PC-3 (cell line): ENCODE results near the gene FTL. TPM values are rescaled to one million over a fixed set of nuclear protein-coding genes. Genes with fewer than 3 reads are reported as not detected.

Experiments
- ATAC-seq: fragments of 200-7000 bp; cut with Tn5 transposase; 2 replicates; pipeline ENCODE4 v1.9.1; 2020; ENCODE audit warnings: mild to moderate bottlenecking, moderate library complexity
- BruUV-seq: library from RNA; stranded (reverse); fragments of 400-500 nt; replicated peaks from 2 replicates; lab custom pipeline; 2021; lab: Mats Ljungman, UMichigan
- CTCF ChIA-PET: fragments of 300-600 bp; sonication (Branson Sonifier 250); formaldehyde crosslinking; loops from one replicate; lab custom pipeline; 2022; ENCODE audit warnings: antibody characterized with exemption; lab: Charles Lee
- POLR2A ChIA-PET: fragments of 300-600 bp; sonication (Branson Sonifier 250); formaldehyde crosslinking; loops from one replicate; lab custom pipeline; 2022; ENCODE audit warnings: antibody characterized with exemption; ENCODE audit not compliant: unreplicated experiment; lab: Charles Lee
- DNase-seq: peaks from one replicate; pipeline ENCODE4 v3.0.0-alpha.2; 2015
- H2AFZ ChIP-seq: fragments of 300-600 bp; sonication (generic); 2 replicates; pipeline ENCODE4 v1.6.0; 2016; ENCODE audit warnings: antibody characterized with exemption, low read length
- H3F3A ChIP-seq: fragments of 300-600 bp; sonication (generic); one replicate; pipeline ENCODE4 v1.6.0; 2017; ENCODE audit warnings: antibody characterized with exemption, low read length, control low read depth, mild to moderate bottlenecking; ENCODE audit not compliant: unreplicated experiment
- H3K27ac ChIP-seq: fragments of 300-600 bp; sonication (generic); 2 replicates; pipeline ENCODE4 v1.5.1; 2016; ENCODE audit warnings: mild to moderate bottlenecking, low read length
- H3K27me3 ChIP-seq: fragments of 300-600 bp; sonication (generic); 2 replicates; pipeline ENCODE4 v1.6.1; 2016; ENCODE audit warnings: low read length, mixed read lengths
- H3K36me3 ChIP-seq: fragments of 300-600 bp; sonication (generic); 2 replicates; pipeline ENCODE4 v1.6.1; 2016; ENCODE audit warnings: low read depth, mixed run types, low read length, mixed read lengths
- H3K4me1 ChIP-seq: fragments of 300-600 bp; sonication (generic); 2 replicates; pipeline ENCODE4 v1.5.1; 2016; ENCODE audit warnings: low read length; ENCODE audit not compliant: insufficient read depth
- H3K4me2 ChIP-seq: fragments of 300-600 bp; sonication (generic); 2 replicates; pipeline ENCODE4 v1.6.0; 2016; ENCODE audit warnings: low read length
- H3K4me3 ChIP-seq: fragments of 300-600 bp; sonication (generic); 2 replicates; pipeline ENCODE4 v1.5.1; 2016; ENCODE audit warnings: mild to moderate bottlenecking, low read length, mixed read lengths
- H3K79me2 ChIP-seq: fragments of 300-600 bp; sonication (generic); 2 replicates; pipeline ENCODE4 v1.6.1; 2017; ENCODE audit warnings: low read length, mixed read lengths
- H3K9ac ChIP-seq: fragments of 300-600 bp; sonication (generic); 2 replicates; pipeline ENCODE4 v1.6.0; 2016; ENCODE audit warnings: mild to moderate bottlenecking, low read length
- H3K9me2 ChIP-seq: fragments of 300-600 bp; sonication (generic); replicated peaks from 2 replicates; pipeline ENCODE4 v1.6.1; 2016; ENCODE audit warnings: mixed run types, low read length, mixed read lengths
- H3K9me3 ChIP-seq: fragments of 300-600 bp; sonication (generic); 2 replicates; pipeline ENCODE4 v1.6.1; 2016; ENCODE audit warnings: low read length, mixed read lengths
- H4K20me1 ChIP-seq: fragments of 300-600 bp; sonication (generic); 2 replicates; pipeline ENCODE4 v1.6.1; 2016; ENCODE audit warnings: low read length, mixed read lengths
- CTCF ChIP-seq: fragments of 300-600 bp; sonication (generic); conservative IDR thresholded peaks from 2 replicates; pipeline ENCODE4 v1.5.1; 2017; ENCODE audit warnings: antibody characterized with exemption, low read depth, mild to moderate bottlenecking, low read length
- EZH2 ChIP-seq: fragments of 300-600 bp; sonication (generic); IDR thresholded peaks from one replicate; pipeline ENCODE4 v1.6.1; 2017; ENCODE audit warnings: antibody characterized with exemption, mild to moderate bottlenecking, low read length; ENCODE audit not compliant: unreplicated experiment
- EZH2phosphoT487 ChIP-seq: fragments of 300-600 bp; sonication (generic); IDR thresholded peaks from 2 replicates; pipeline ENCODE4 v1.6.1; 2018; ENCODE audit warnings: mild to moderate bottlenecking, antibody characterized with exemption, low read length, borderline replicate concordance
- intact Hi-C: fragments of 100-400 bp; cut with micrococcal nuclease; formaldehyde crosslinking; loops from 2 replicates; pipeline ENCODE4 v1.9.0; 2023
- total RNA-seq: library from RNA; depleted of rRNA; stranded (reverse); fragments of >200 nt; gene quantifications from 2 replicates; pipeline ENCODE4 v1.2.3, GENCODE V29; 2014

FTL gene
- total RNA-seq, 1 experiment from 2014 or later = 1,109 TPM

- Histone ChIP-seq H3K4me3 (no peak overlapping the region), H3F3A (no peaks in the 10 kb centered on the region), H3K9me2 (no peaks in the 10 kb centered on the region), H3K79me2 (no peaks in the 10 kb centered on the region), H2AFZ (no peak overlapping the region), H3K27me3 (no peaks in the 10 kb centered on the region), H3K4me1 (no peaks in the 10 kb centered on the region), H3K36me3 (peaks cover 10% of the 10 kb centered on the region), H3K27ac (no peak overlapping the region), H3K9ac (no peak overlapping the region), H3K4me2 (no peak overlapping the region), H3K9me3 (no peaks in the 10 kb centered on the region), H4K20me1 (no peaks in the 10 kb centered on the region)
- CTCF ChIA-PET = no interaction called here
- DNase-seq = no peak
- BruUV-seq = no TSS peak
- TF ChIP-seq EZH2phosphoT487 (no peak), CTCF (no peak), EZH2 (no peak)
- POLR2A ChIA-PET = no interaction called here
- no peak for ATAC-seq
- intact Hi-C loops = no loop called here
Measured at GRCh38 chr19:49004133-49004532, 39.0 kb downstream of the FTL start.

- no peak for ATAC-seq
Measured at GRCh38 chr19:49004964-49005614, 40.0 kb downstream of the FTL start.

More at GRCh38 chr19:49004964-49005614, 40.0 kb downstream of the FTL start:
- Histone ChIP-seq H3K27ac (no peak overlapping the region), H3K27me3 (no peaks in the 10 kb centered on the region), H3K9me2 (no peaks in the 10 kb centered on the region), H2AFZ (no peak overlapping the region), H3K4me1 (no peaks in the 10 kb centered on the region), H4K20me1 (no peaks in the 10 kb centered on the region), H3K79me2 (no peaks in the 10 kb centered on the region), H3K4me2 (no peak overlapping the region), H3K36me3 (peaks cover 14% of the 10 kb centered on the region), H3K9ac (no peak overlapping the region), H3F3A (no peaks in the 10 kb centered on the region), H3K4me3 (no peak overlapping the region), H3K9me3 (no peaks in the 10 kb centered on the region)
- ChIA-PET POLR2A (no interaction called here), CTCF (no interaction called here)
- DNase-seq = no peak
- BruUV-seq = no TSS peak
- TF ChIP-seq EZH2phosphoT487 (no peak), EZH2 (no peak), CTCF (no peak)
- intact Hi-C loops = no loop called here
